H1 (cell line): Measurements from ENCODE around the gene RMDN2. TPM values are rescaled to one million over a fixed set of nuclear protein-coding genes. Genes with fewer than 3 reads are reported as not detected.

Source experiments
- CTCF ChIA-PET: fragments of 300-600 bp; sonication (Branson Sonifier 250); formaldehyde crosslinking; loops from one replicate; lab custom pipeline; 2021; ENCODE audit not compliant: partially characterized antibody; lab: Charles Lee
- POLR2A ChIA-PET: fragments of 300-600 bp; sonication (Branson Sonifier 250); formaldehyde crosslinking; loops from one replicate; lab custom pipeline; 2021; ENCODE audit warnings: inconsistent platforms; ENCODE audit not compliant: partially characterized antibody; lab: Charles Lee
- DNase-seq, 2 experiments: peaks; one replicate each; pipeline versions ENCODE4 v3.0.0 to v3.0.0-alpha.2; 2010 to 2022; ENCODE audit warnings: low spot score in 2 of 2, low read depth in 1 of 2, mixed read lengths in 1 of 2
- FAIRE-seq: peaks from 2 replicates; lab custom pipeline; 2011; peaks lifted over from hg19 to GRCh38; lab: Jason Lieb, UNC
- H2AFZ ChIP-seq: 2 replicates; pipeline ENCODE4 v1.8.1; 2012; ENCODE audit warnings: low read length, inconsistent platforms
- H2AK5ac ChIP-seq: 2 replicates; pipeline ENCODE4 v1.6.1; 2013; ENCODE audit warnings: low read depth, low read length
- H2BK120ac ChIP-seq: replicated peaks from 2 replicates; pipeline ENCODE3; 2013; ENCODE audit warnings: low read depth, low read length, inconsistent platforms
- H2BK12ac ChIP-seq: 2 replicates; pipeline ENCODE4 v1.6.1; 2013; ENCODE audit warnings: low read depth, low read length
- H2BK15ac ChIP-seq: 2 replicates; pipeline ENCODE4 v1.6.1; 2013; ENCODE audit warnings: low read length
- H2BK20ac ChIP-seq: 2 replicates; pipeline ENCODE4 v1.6.1; 2013; ENCODE audit warnings: low read length
- H2BK5ac ChIP-seq: 2 replicates; pipeline ENCODE4 v1.6.1; 2013; ENCODE audit warnings: low read depth, low read length
- H3K14ac ChIP-seq: 2 replicates; pipeline ENCODE4 v1.6.1; 2013; ENCODE audit warnings: inconsistent platforms; ENCODE audit not compliant: insufficient read length
- H3K18ac ChIP-seq: 2 replicates; pipeline ENCODE4 v1.6.1; 2013; ENCODE audit warnings: low read length; ENCODE audit errors: extremely low read depth
- H3K23ac ChIP-seq: 2 replicates; pipeline ENCODE4 v1.6.1; 2013; ENCODE audit warnings: inconsistent platforms; ENCODE audit not compliant: insufficient read length
- H3K23me2 ChIP-seq: 2 replicates; pipeline ENCODE4 v1.6.1; 2013; ENCODE audit warnings: low read depth, low read length
- H3K27ac ChIP-seq: 2 replicates; pipeline ENCODE4 v1.6.1; 2011; ENCODE audit warnings: low read depth, low read length, inconsistent platforms
- H3K27me3 ChIP-seq, 4 experiments: replicated peaks in 1 of 4; 1 replicate in 1 of 4; 2 replicates in 3 of 4; pipeline versions ENCODE4 v1.6.1 to v1.8.1; 2011 to 2013; ENCODE audit warnings: low read length in 3 of 4, mild to moderate bottlenecking in 3 of 4, inconsistent platforms in 2 of 4, mixed read lengths in 2 of 4, moderate library complexity in 1 of 4; ENCODE audit not compliant: control insufficient read depth in 3 of 4, insufficient read depth in 3 of 4; ENCODE audit errors: extremely low read depth in 1 of 4
- H3K36me3 ChIP-seq, 4 experiments: 2 replicates each; pipeline versions ENCODE4 v1.6.1 to v1.8.1; 2011 to 2013; ENCODE audit warnings: mild to moderate bottlenecking in 4 of 4, low read length in 3 of 4, moderate library complexity in 2 of 4, control low read depth in 1 of 4, inconsistent platforms in 1 of 4; ENCODE audit not compliant: insufficient read depth in 4 of 4, control insufficient read depth in 2 of 4
- H3K4ac ChIP-seq: replicated peaks from 2 replicates; pipeline ENCODE3; 2013; ENCODE audit warnings: low read length, low read depth, mixed read lengths, inconsistent platforms; ENCODE audit not compliant: insufficient read length
- H3K4me1 ChIP-seq, 4 experiments: replicated peaks in 1 of 4; 1 replicate in 1 of 4; 2 replicates in 3 of 4; pipeline versions ENCODE4 v1.6.1 to v1.8.1; 2011 to 2013; ENCODE audit warnings: low read length in 3 of 4, inconsistent platforms in 2 of 4, mixed read lengths in 1 of 4; ENCODE audit not compliant: insufficient read depth in 4 of 4, control insufficient read depth in 3 of 4
- H3K4me2 ChIP-seq, 2 experiments: 2 replicates each; pipeline versions ENCODE4 v1.6.1 to v1.8.1; 2011 to 2013; ENCODE audit warnings: low read depth in 2 of 2, low read length in 2 of 2, control low read depth in 1 of 2, inconsistent platforms in 1 of 2, mild to moderate bottlenecking in 1 of 2; ENCODE audit not compliant: insufficient read depth in 1 of 2
- H3K4me3 ChIP-seq, 4 experiments: fragments of 200-600, 300-600 bp in 1 of 4; sonication (generic), shearing (Covaris generic), sonication (Bioruptor Twin) in 1 of 4; 2 replicates each; pipeline versions ENCODE4 v1.5.1 to v1.8.1; 2011 to 2016; ENCODE audit warnings: low read length in 4 of 4, low read depth in 3 of 4, control low read depth in 2 of 4, inconsistent platforms in 2 of 4, mild to moderate bottlenecking in 2 of 4, mixed read lengths in 1 of 4, moderate library complexity in 1 of 4; ENCODE audit not compliant: insufficient read depth in 2 of 4; ENCODE audit errors: extremely low read depth in 1 of 4
- H3K56ac ChIP-seq: replicated peaks from 2 replicates; pipeline ENCODE3; 2013; ENCODE audit warnings: low read depth, mild to moderate bottlenecking, mixed read lengths, low read length, inconsistent platforms; ENCODE audit not compliant: insufficient read length
- H3K79me1 ChIP-seq: 2 replicates; pipeline ENCODE4 v1.6.1; 2013; ENCODE audit warnings: low read depth, low read length, control low read depth
- H3K79me2 ChIP-seq, 2 experiments: 2 replicates each; pipeline versions ENCODE4 v1.6.1 to v1.8.1; 2012 to 2013; ENCODE audit warnings: low read length in 2 of 2, mild to moderate bottlenecking in 2 of 2, inconsistent platforms in 1 of 2; ENCODE audit not compliant: insufficient read depth in 2 of 2, control insufficient read depth in 1 of 2
- H3K9ac ChIP-seq, 4 experiments: replicated peaks in 1 of 4; 1 replicate in 1 of 4; 2 replicates in 3 of 4; pipeline versions ENCODE4 v1.6.1 to v1.8.1; 2011 to 2013; ENCODE audit warnings: low read depth in 3 of 4, low read length in 3 of 4, control low read depth in 2 of 4, mild to moderate bottlenecking in 2 of 4, moderate library complexity in 2 of 4, inconsistent platforms in 1 of 4; ENCODE audit errors: extremely low read depth in 1 of 4
- H3K9me3 ChIP-seq, 2 experiments: 2 replicates each; pipeline versions ENCODE4 v1.6.1 to v1.8.1; 2012 to 2013; ENCODE audit warnings: mild to moderate bottlenecking in 2 of 2, moderate library complexity in 2 of 2, control low read depth in 1 of 2, inconsistent platforms in 1 of 2, low read depth in 1 of 2, low read length in 1 of 2, mixed read lengths in 1 of 2; ENCODE audit not compliant: insufficient read depth in 2 of 2
- H4K20me1 ChIP-seq, 2 experiments: replicated peaks in 1 of 2; 2 replicates each; pipeline versions ENCODE3 to v1.8.1; 2011 to 2013; ENCODE audit warnings: inconsistent platforms in 2 of 2, low read length in 2 of 2, mild to moderate bottlenecking in 1 of 2; ENCODE audit not compliant: insufficient read depth in 2 of 2, control insufficient read depth in 1 of 2
- H4K5ac ChIP-seq: 2 replicates; pipeline ENCODE4 v1.6.1; 2013; ENCODE audit warnings: low read length, low read depth, mixed read lengths, inconsistent platforms; ENCODE audit not compliant: insufficient read length
- H4K8ac ChIP-seq: 2 replicates; pipeline ENCODE4 v1.8.0; 2013; ENCODE audit warnings: mild to moderate bottlenecking, moderate library complexity, low read length, inconsistent platforms; ENCODE audit not compliant: insufficient read depth; ENCODE audit errors: extremely low read depth
- H4K91ac ChIP-seq: replicated peaks from 2 replicates; pipeline ENCODE3; 2013; ENCODE audit warnings: low read length, mixed read lengths, inconsistent platforms; ENCODE audit not compliant: insufficient read length
- BACH1 ChIP-seq: IDR thresholded peaks from 2 replicates; pipeline ENCODE4 v1.6.1; 2012; ENCODE audit warnings: low read length, improper control_type of control experiment
- CEBPB ChIP-seq: IDR thresholded peaks from 2 replicates; pipeline ENCODE4 v1.6.1; 2012; ENCODE audit warnings: low read depth, low read length
- CREB1 ChIP-seq: IDR thresholded peaks from 2 replicates; pipeline ENCODE4 v1.6.1; 2012; ENCODE audit warnings: inconsistent platforms
- JUN ChIP-seq: IDR thresholded peaks from 2 replicates; pipeline ENCODE4 v1.6.1; 2011; ENCODE audit warnings: low read depth, mild to moderate bottlenecking, improper control_type of control experiment, low read length
- KDM1A ChIP-seq: fragments of 200-600, 300-600 bp; sonication (generic); IDR thresholded peaks from 2 replicates; pipeline ENCODE4 v1.7.1; 2016; ENCODE audit warnings: mild to moderate bottlenecking, low read length, borderline replicate concordance
- POLR2AphosphoS5 ChIP-seq: IDR thresholded peaks from 2 replicates; pipeline ENCODE4 v1.6.1; 2011; ENCODE audit warnings: low read depth, low read length
- RBBP5 ChIP-seq: IDR thresholded peaks from 2 replicates; pipeline ENCODE4 v1.7.1; 2012; ENCODE audit warnings: low read depth, mild to moderate bottlenecking, inconsistent platforms, low read length, moderate library complexity, borderline replicate concordance
- SIN3A ChIP-seq, 2 experiments: IDR thresholded peaks in 1 of 2; conservative IDR thresholded peaks in 1 of 2; 2 replicates each; pipeline ENCODE4 v1.6.1; 2011 to 2012; ENCODE audit warnings: low read length in 2 of 2, improper control_type of control experiment in 1 of 2, low read depth in 1 of 2, mild to moderate bottlenecking in 1 of 2
- TBP ChIP-seq: IDR thresholded peaks from 2 replicates; pipeline ENCODE4 v1.6.1; 2011; ENCODE audit warnings: low read depth, low read length, improper control_type of control experiment
- YY1 ChIP-seq: IDR thresholded peaks from 2 replicates; pipeline ENCODE4 v1.6.1; 2011; ENCODE audit warnings: low read depth, mild to moderate bottlenecking, low read length
- WGBS, 2 experiments: shearing (Covaris generic) in 1 of 2; methylation state at CpG; one replicate each; pipeline versions ENCODE4 v1.1.6 to v1.1.7; 2013 to 2015; ENCODE audit warnings: low lambda C conversion rate in 2 of 2, mixed read lengths in 2 of 2, inconsistent platforms in 1 of 2, low coverage in 1 of 2, missing lambda C conversion rate in 1 of 2; ENCODE audit not compliant: insufficient replicate concordance in 2 of 2, insufficient coverage in 1 of 2, insufficient read length in 1 of 2; ENCODE audit errors: extremely low coverage in 1 of 2, missing lambda C conversion rate in 1 of 2; 5-methylcytosine and 5-hydroxymethylcytosine counted together
- polyA plus RNA-seq, 7 experiments: library from polyadenylated mRNA; depleted of rRNA in 3 of 7; stranded (reverse) in 5 of 7; unstranded in 2 of 7; fragments of >200 nt in 5 of 7; fragments of 200-250 nt in 2 of 7; gene quantifications; 1 replicate in 5 of 7; 2 replicates in 1 of 7; 4 replicates in 1 of 7; pipeline versions ENCODE4 v1.2.1 to v1.2.3, GENCODE V29; 2011 to 2013; ENCODE audit warnings: missing spikeins in 2 of 7, mixed read lengths in 2 of 7
- total RNA-seq: library from RNA; stranded (reverse); fragmentation: NEBNext Ultra II Directional; extraction: Animal tissue kit (Norgen Biotek cat#: 25700); gene quantifications from 2 replicates; pipeline ENCODE4 v1.2.1, GENCODE V29; 2021

RMDN2 gene
- total and polyA plus RNA-seq, 2 of the 8 experiments (the other 6 are each of a cell fraction or from before 2014, with no cell fraction given), result 0.53 to 3.0 TPM

GRCh38 chr2:38013158-38013752, 88.2 kb downstream of the RMDN2 start:
- CTCF ChIA-PET, result interaction anchor here (0.6 to 1.6 kb wide), 4 partner anchors 34 to 617 kb away, joined by 3 read pairs; no protein-coding TSS in a partner anchor

More at GRCh38 chr2:38013158-38013752, 88.2 kb downstream of the RMDN2 start:
- H2BK12ac ChIP-seq, result no peak overlapping the region
- no peaks in the 10 kb centered on the region for H3K79me2 ChIP-seq
- H3K79me1 ChIP-seq, result no peaks in the 10 kb centered on the region
- H3K23ac ChIP-seq, result no peak overlapping the region
- H2AFZ ChIP-seq, result no peak overlapping the region
- no peak overlapping the region for H3K4ac ChIP-seq
- H3K27me3 ChIP-seq, result no peaks in the 10 kb centered on the region
- H4K5ac ChIP-seq, result no peak overlapping the region
- DNase-seq, result no peak
- 77% methylated on average over 3 of the region's 3 CpGs; no CpG with 5 or more reads in 1 of the 2 experiments for WGBS, 2 experiments
- no peaks in the 10 kb centered on the region for H3K23me2 ChIP-seq
- no peak overlapping the region for H2AK5ac ChIP-seq
- H3K56ac ChIP-seq, result no peak overlapping the region
- H3K9ac ChIP-seq, result no peak overlapping the region
- no peak overlapping the region for H4K8ac ChIP-seq
- H3K36me3 ChIP-seq, result no peaks in the 10 kb centered on the region
- no peak overlapping the region for H2BK15ac ChIP-seq
- no peak overlapping the region for H4K91ac ChIP-seq
- FAIRE-seq, result no peak
- no peaks in the 10 kb centered on the region for H4K20me1 ChIP-seq
- no peak overlapping the region for H3K14ac ChIP-seq
- no peak overlapping the region for H3K18ac ChIP-seq
- H2BK120ac ChIP-seq, result no peak overlapping the region
- H2BK20ac ChIP-seq, result no peak overlapping the region
- TF ChIP-seq BACH1 (no peak), SIN3A (conservative IDR thresholded peaks at IDR 0.05 in 1 of 2, IDR thresholded peaks at IDR 0.05 in 1 of 2; ENCODE audit: low read depth in 1 of 2, low read length in 2 of 2) (no peak), TBP (no peak), RBBP5 (no peak), YY1 (no peak), CREB1 (no peak), POLR2AphosphoS5 (no peak), CEBPB (no peak), KDM1A (no peak), JUN (no peak)
- TF ChIP-seq, all 59 proteins: peak for 0
- peaks cover 10 to 12% of the 10 kb centered on the region in 2 experiments for H3K9me3 ChIP-seq
- no peak overlapping the region for H2BK5ac ChIP-seq
- no peak overlapping the region for H3K27ac ChIP-seq
- peaks cover 0 to 4% (median under 1%) of the 10 kb centered on the region in 4 experiments; a peak in 3 of 7 replicates for H3K4me1 ChIP-seq
- H3K4me2 ChIP-seq, result no peak overlapping the region
- POLR2A ChIA-PET, result no interaction called here
- H3K4me3 ChIP-seq, result no peak overlapping the region
